Measurements from ENCODE around the gene RFC4. TPM values are rescaled to one million over a fixed set of nuclear protein-coding genes. Genes with fewer than 3 reads are reported as not detected.

RFC4 gene
- total and polyA plus RNA-seq, 2 of the 4 experiments (the other 2 are of a cell fraction): 19.5 to 27.9 TPM

DNA sequence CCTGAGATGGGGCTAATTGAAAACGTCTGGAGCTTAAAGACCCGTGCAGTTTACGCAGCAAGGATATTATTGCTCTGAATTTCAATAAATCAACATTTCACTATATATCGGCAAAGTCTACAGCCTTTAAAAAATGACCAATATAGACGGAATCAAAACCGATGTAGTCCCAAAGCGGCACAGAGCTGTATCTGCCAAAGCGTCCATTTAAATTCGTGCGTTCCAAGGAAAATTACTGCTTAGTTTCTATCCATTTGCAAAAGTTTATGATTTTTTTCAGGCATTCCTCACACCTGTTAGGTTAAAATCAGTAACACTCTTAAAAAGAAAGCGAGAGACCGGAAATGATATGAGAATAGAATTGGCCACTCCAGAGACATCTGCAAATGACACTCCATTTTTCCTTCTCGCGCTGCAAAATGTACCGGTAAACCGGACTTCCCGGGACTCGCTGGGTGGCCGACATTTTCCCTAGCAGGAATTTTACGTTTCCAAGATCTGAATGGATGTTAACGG, 23.7 kb downstream of the RFC4 start (continued):
- TF ChIP-seq, protein P1, sequence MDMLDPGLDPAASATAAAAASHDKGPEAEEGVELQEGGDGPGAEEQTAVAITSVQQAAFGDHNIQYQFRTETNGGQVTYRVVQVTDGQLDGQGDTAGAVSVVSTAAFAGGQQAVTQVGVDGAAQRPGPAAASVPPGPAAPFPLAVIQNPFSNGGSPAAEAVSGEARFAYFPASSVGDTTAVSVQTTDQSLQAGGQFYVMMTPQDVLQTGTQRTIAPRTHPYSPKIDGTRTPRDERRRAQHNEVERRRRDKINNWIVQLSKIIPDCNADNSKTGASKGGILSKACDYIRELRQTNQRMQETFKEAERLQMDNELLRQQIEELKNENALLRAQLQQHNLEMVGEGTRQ (IDR thresholded peaks at IDR 0.05; ENCODE audit: low read depth, low read length): no peak
- TF ChIP-seq MXI1 (IDR thresholded peaks at IDR 0.05; ENCODE audit: borderline replicate concordance, low read depth, low read length) (no peak), RCOR1 (IDR thresholded peaks at IDR 0.05; ENCODE audit: insufficient replicate concordance, low read length) (no peak), SMC3 (IDR thresholded peaks at IDR 0.05; ENCODE audit: low read depth, low read length) (no peak), RFX5 (IDR thresholded peaks at IDR 0.05; ENCODE audit: low read depth, low read length) (no peak)

DNA sequence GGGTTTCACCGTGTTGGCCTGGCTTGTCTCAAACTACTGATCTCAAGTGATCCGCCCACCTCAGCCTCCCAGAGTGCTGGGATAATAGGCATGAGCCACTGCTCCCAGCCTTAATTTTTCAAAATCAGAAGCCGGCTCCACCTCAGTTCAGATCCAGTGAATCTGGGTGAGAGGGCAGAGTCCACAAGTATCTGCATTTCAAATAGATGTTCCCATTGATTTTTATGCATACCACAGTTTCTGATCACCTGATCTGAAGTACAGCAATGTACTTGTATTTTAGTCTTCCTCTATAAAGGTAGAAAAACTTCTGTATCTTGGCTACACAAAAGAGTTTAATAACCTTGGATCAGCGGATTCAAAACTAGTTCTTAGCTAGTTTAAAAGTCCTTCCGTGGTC, 27.1 kb downstream of the RFC4 start:
- H3K4me2 ChIP-seq (ENCODE audit: low read depth, low read length): no peak overlapping the region
- BruUV-seq (replicated peaks): no TSS peak
- no peak overlapping the region for H4K8ac ChIP-seq (ENCODE audit: low read depth in 2 of 2, low read length in 2 of 2)
- H3K4ac ChIP-seq (ENCODE audit: low read depth, low read length): no peak overlapping the region
- H3K18ac ChIP-seq (ENCODE audit: low read depth, low read length): no peak overlapping the region
- H3K9me1 ChIP-seq (ENCODE audit: insufficient read depth, low read length): no peaks in the 10 kb centered on the region
- ATAC-seq (ENCODE audit: low read depth) (no peak), DNase-seq (no peak)
- no peak overlapping the region for H3K56ac ChIP-seq (ENCODE audit: extremely low read depth, insufficient read depth, low read length)
- H4K5ac ChIP-seq (ENCODE audit: low read depth, low read length): no peak overlapping the region
- intact Hi-C loops (cut with micrococcal nuclease): no loop called here
- ChIA-PET CTCF (no interaction called here), POLR2A (ENCODE audit: unreplicated experiment) (no interaction called here)
- no peak overlapping the region for H2BK5ac ChIP-seq (ENCODE audit: low read depth, low read length, poor library complexity, severe bottlenecking)
- H3K27me3 ChIP-seq (ENCODE audit: control insufficient read depth, insufficient read depth, low read length): no peaks in the 10 kb centered on the region
- no peaks in the 10 kb centered on the region for H3K4me1 ChIP-seq (ENCODE audit: control insufficient read depth, insufficient read depth, low read length)
- H3K4me3 ChIP-seq (ENCODE audit: insufficient read depth, low read depth, low read length): no peak overlapping the region
- H2BK20ac ChIP-seq (ENCODE audit: low read depth, low read length): no peak overlapping the region
- H2BK15ac ChIP-seq (ENCODE audit: low read depth, low read length): no peak overlapping the region
- H2AK5ac ChIP-seq (ENCODE audit: low read depth, low read length): no peak overlapping the region
- no peak overlapping the region for H3K14ac ChIP-seq (replicated peaks; ENCODE audit: low read depth, low read length)
- in situ Hi-C loops (cut with MboI; ENCODE audit: low sequenced_read_pairs): no loop called here
- H3K79me1 ChIP-seq (ENCODE audit: low read depth in 1 of 2, low read length in 2 of 2): peaks cover 0 to 7% of the 10 kb centered on the region in 2 experiments; a peak in 3 of 4 replicates
- peaks cover 7% of the 10 kb centered on the region for H4K20me1 ChIP-seq (ENCODE audit: insufficient read depth, low read length)
- peaks cover 1% of the 10 kb centered on the region for H3K36me3 ChIP-seq (ENCODE audit: control insufficient read depth, insufficient read depth, low read length)
- no peak overlapping the region for H3K27ac ChIP-seq (ENCODE audit: insufficient read depth, low read length)
- no peak overlapping the region for H2AFZ ChIP-seq (replicated peaks; ENCODE audit: low read length, poor library complexity)
- whole genome bisulfite sequencing, 2 experiments (ENCODE audit: extremely low coverage in 2 of 2, insufficient read length in 1 of 2): no CpG with 5 or more reads among the region's 5 CpGs
- no peak overlapping the region for H3K23ac ChIP-seq (ENCODE audit: low read depth, low read length)
- H3K9ac ChIP-seq (ENCODE audit: low read depth, low read length): no peak overlapping the region
- no peak overlapping the region for H4K91ac ChIP-seq (ENCODE audit: insufficient read depth, low read depth, low read length)
- H2BK120ac ChIP-seq (ENCODE audit: low read depth, low read length): no peak overlapping the region
- dilution Hi-C loops (cut with HindIII; ENCODE audit: low sequenced_read_pairs, unreplicated experiment): no loop called here
- no peaks in the 10 kb centered on the region for H3K9me3 ChIP-seq (ENCODE audit: control insufficient read depth, insufficient read depth, low read length)
- H2AK9ac ChIP-seq (replicated peaks; ENCODE audit: low read depth, low read length, poor library complexity): no peak overlapping the region
- no peak for TF ChIP-seq RCOR1 (IDR thresholded peaks at IDR 0.05; ENCODE audit: insufficient replicate concordance, low read length)
- TF ChIP-seq CEBPB (IDR thresholded peaks at IDR 0.05; ENCODE audit: low read depth, low read length): no peak
- TF ChIP-seq MAFK (IDR thresholded peaks at IDR 0.05; ENCODE audit: low read depth, low read length): no peak
- TF ChIP-seq FOS (IDR thresholded peaks at IDR 0.05; ENCODE audit: low read depth, low read length): no peak
- TF ChIP-seq MXI1 (IDR thresholded peaks at IDR 0.05; ENCODE audit: borderline replicate concordance, low read depth, low read length): no peak
- TF ChIP-seq BHLHE40 (IDR thresholded peaks at IDR 0.05; ENCODE audit: low read depth, low read length): no peak
- TF ChIP-seq RFX5 (IDR thresholded peaks at IDR 0.05; ENCODE audit: low read depth, low read length): no peak
- no peak for TF ChIP-seq CHD1 (IDR thresholded peaks at IDR 0.05; ENCODE audit: low read depth, low read length)
- TF ChIP-seq, protein P2, sequence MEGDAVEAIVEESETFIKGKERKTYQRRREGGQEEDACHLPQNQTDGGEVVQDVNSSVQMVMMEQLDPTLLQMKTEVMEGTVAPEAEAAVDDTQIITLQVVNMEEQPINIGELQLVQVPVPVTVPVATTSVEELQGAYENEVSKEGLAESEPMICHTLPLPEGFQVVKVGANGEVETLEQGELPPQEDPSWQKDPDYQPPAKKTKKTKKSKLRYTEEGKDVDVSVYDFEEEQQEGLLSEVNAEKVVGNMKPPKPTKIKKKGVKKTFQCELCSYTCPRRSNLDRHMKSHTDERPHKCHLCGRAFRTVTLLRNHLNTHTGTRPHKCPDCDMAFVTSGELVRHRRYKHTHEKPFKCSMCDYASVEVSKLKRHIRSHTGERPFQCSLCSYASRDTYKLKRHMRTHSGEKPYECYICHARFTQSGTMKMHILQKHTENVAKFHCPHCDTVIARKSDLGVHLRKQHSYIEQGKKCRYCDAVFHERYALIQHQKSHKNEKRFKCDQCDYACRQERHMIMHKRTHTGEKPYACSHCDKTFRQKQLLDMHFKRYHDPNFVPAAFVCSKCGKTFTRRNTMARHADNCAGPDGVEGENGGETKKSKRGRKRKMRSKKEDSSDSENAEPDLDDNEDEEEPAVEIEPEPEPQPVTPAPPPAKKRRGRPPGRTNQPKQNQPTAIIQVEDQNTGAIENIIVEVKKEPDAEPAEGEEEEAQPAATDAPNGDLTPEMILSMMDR (conservative IDR thresholded peaks at IDR 0.05; ENCODE audit: low read depth, low read length): no peak
- TF ChIP-seq NFE2L2 (IDR thresholded peaks at IDR 0.05; ENCODE audit: low read depth, low read length): no peak
- TF ChIP-seq, protein P3, sequence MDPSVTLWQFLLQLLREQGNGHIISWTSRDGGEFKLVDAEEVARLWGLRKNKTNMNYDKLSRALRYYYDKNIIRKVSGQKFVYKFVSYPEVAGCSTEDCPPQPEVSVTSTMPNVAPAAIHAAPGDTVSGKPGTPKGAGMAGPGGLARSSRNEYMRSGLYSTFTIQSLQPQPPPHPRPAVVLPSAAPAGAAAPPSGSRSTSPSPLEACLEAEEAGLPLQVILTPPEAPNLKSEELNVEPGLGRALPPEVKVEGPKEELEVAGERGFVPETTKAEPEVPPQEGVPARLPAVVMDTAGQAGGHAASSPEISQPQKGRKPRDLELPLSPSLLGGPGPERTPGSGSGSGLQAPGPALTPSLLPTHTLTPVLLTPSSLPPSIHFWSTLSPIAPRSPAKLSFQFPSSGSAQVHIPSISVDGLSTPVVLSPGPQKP (IDR thresholded peaks at IDR 0.05; ENCODE audit: borderline replicate concordance, low read depth, low read length): no peak
